ENCODE measurements around the gene CD70. TPM values are rescaled to one million over a fixed set of nuclear protein-coding genes. Genes with fewer than 3 reads are reported as not detected.
"Not testable (repeated sequence)": the region's sequence is repeated elsewhere in the genome, so short reads cannot be mapped to it uniquely, and the experiment has no call there.

The CD70 gene
- total RNA-seq, 2 donors from 2014 or later = not detected

DNA sequence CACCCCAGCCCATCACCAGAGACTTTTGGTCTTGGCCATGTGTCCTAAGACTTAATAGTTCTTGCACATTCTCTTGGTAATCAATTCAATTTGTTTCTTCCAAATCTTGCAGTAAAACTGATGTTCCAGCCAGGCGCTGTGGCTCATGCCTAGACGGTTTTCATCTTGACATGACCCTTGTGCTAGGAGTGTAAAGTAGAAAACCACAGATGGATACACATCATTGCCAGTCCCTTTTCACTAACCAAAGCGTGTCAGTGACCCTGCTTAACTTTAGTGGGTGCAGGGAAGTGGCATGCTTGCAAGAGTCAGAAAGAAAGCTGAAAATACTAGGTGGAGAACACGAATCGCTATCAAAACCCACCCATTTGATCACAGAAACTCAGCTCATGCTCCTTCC lies 18.0 kb upstream of the CD70 start:
- TF ChIP-seq, protein P1, sequence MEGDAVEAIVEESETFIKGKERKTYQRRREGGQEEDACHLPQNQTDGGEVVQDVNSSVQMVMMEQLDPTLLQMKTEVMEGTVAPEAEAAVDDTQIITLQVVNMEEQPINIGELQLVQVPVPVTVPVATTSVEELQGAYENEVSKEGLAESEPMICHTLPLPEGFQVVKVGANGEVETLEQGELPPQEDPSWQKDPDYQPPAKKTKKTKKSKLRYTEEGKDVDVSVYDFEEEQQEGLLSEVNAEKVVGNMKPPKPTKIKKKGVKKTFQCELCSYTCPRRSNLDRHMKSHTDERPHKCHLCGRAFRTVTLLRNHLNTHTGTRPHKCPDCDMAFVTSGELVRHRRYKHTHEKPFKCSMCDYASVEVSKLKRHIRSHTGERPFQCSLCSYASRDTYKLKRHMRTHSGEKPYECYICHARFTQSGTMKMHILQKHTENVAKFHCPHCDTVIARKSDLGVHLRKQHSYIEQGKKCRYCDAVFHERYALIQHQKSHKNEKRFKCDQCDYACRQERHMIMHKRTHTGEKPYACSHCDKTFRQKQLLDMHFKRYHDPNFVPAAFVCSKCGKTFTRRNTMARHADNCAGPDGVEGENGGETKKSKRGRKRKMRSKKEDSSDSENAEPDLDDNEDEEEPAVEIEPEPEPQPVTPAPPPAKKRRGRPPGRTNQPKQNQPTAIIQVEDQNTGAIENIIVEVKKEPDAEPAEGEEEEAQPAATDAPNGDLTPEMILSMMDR (IDR thresholded peaks at IDR 0.05) = no peak
- H3K4me1 ChIP-seq = no peaks in the 10 kb centered on the region
- no peaks in the 10 kb centered on the region for H3K36me3 ChIP-seq
- no peak overlapping the region for H3K27ac ChIP-seq
- DNase-seq (ENCODE audit: low spot score) = peak; percentile 54
- H3K4me3 ChIP-seq = no peak overlapping the region
- no peaks in the 10 kb centered on the region for H3K27me3 ChIP-seq
- no peaks in the 10 kb centered on the region for H3K9me3 ChIP-seq

- not testable (repeated sequence) for H3K27me3 ChIP-seq, H3K4me3 ChIP-seq, H3K4me1 ChIP-seq, H3K36me3 ChIP-seq, H3K27ac ChIP-seq, H3K9me3 ChIP-seq
- DNase-seq (ENCODE audit: low spot score) = peak; percentile 54
Observed at GRCh38 chr19:6608146-6608545, 17.2 kb upstream of the CD70 start.

- DNase-seq (ENCODE audit: low spot score) = peak; percentile 11
- H3K27me3 ChIP-seq, H3K9me3 ChIP-seq, H3K4me3 ChIP-seq, H3K27ac ChIP-seq, H3K36me3 ChIP-seq, H3K4me1 ChIP-seq: not testable (repeated sequence)
Observed at GRCh38 chr19:6606276-6607070, 15.5 kb upstream of the CD70 start.

GRCh38 chr19:6604906-6605305 lies 14.0 kb upstream of the CD70 start:
- Histone ChIP-seq H3K4me3 (no peak overlapping the region), H3K27ac (no peak overlapping the region), H3K9me3 (no peaks in the 10 kb centered on the region), H3K27me3 (no peaks in the 10 kb centered on the region), H3K36me3 (no peaks in the 10 kb centered on the region), H3K4me1 (no peaks in the 10 kb centered on the region)
- TF ChIP-seq, protein P1 (IDR thresholded peaks at IDR 0.05) = no peak
- DNase-seq (ENCODE audit: low spot score) = peak; percentile 23

GRCh38 chr19:6602729-6603114 lies 11.8 kb upstream of the CD70 start:
- Histone ChIP-seq H3K4me1 (no peaks in the 10 kb centered on the region), H3K27ac (no peak overlapping the region), H3K9me3 (no peaks in the 10 kb centered on the region), H3K36me3 (no peaks in the 10 kb centered on the region), H3K4me3 (no peak overlapping the region), H3K27me3 (no peaks in the 10 kb centered on the region)
- TF ChIP-seq, protein P1 (IDR thresholded peaks at IDR 0.05) = no peak
- DNase-seq (ENCODE audit: low spot score) = peak; percentile 23

DNA sequence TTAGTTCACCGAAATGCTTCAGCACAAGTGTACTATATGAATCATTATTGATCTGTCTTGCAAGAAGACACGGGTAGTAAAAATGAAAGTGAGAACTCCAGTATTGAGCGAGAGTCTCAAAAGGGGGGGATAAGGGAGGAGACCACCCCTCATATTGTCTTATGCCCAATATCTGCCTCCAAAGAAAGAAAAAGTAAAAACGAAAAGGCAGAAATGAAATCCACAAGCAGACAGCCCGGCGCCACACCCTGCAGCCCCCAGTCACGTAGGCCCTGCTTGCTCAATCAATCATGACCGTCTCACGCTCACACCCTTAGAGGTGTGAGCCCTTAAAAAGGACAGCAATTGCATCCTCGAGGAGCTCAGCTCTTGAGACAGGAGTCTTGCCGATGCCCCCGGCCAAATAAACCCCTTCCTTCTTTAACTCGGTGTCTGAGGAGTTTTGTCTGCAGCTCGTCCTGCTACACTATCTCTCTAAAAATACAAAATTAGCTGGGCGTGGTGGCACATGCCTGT lies 10.6 kb upstream of the CD70 start:
- not testable (repeated sequence) for H3K27ac ChIP-seq, H3K4me1 ChIP-seq, H3K9me3 ChIP-seq, H3K36me3 ChIP-seq, H3K4me3 ChIP-seq, H3K27me3 ChIP-seq
- peak; percentile 18 for DNase-seq (ENCODE audit: low spot score)

DNA sequence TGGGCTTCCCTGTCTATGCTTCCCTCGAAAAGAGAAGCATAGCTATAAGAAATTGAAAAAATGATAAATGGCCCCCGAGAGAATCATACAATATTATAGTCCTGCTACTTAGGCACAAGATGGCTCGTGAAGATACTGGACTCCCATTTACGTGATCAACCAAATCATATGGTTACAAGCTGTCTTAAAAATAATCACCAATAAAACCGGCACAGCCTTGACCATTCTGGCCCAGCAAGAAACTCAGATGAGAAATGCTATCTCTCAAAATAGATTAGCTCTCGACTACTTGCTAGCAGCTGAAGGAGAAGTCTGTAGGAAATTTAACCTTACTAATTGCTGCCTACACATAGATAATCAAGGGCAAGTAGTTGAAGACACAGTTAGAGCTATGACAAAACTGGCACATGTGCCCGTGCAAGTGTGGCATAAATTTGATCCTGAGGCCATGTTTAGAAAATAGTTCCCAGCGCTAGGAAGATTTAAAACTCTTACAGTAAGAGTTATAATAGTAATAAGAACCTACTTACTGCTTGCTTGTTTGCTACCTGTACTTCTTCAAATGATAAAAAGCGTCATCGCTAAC lies 10.1 kb upstream of the CD70 start:
- H3K4me1 ChIP-seq, H3K27ac ChIP-seq, H3K4me3 ChIP-seq, H3K27me3 ChIP-seq, H3K9me3 ChIP-seq, H3K36me3 ChIP-seq: not testable (repeated sequence)
- peak; percentile 11 for DNase-seq (ENCODE audit: low spot score)

Measured in right atrium auricular region (tissue), 2 donors.